Esophagus mucosa (tissue), 1 donor: Measurements from ENCODE around the gene ROMO1. TPM values are rescaled to one million over a fixed set of nuclear protein-coding genes. Genes with fewer than 3 reads are reported as not detected.
"Not testable (repeated sequence)": the region's sequence is repeated elsewhere in the genome, so short reads cannot be mapped to it uniquely, and the experiment has no call there.

Source experiments
- ATAC-seq: fragments of 200-7000 bp; cut with Tn5 transposase; one replicate; pipeline ENCODE4 v1.9.1; 2020
- total RNA-seq: library from RNA; stranded (reverse); gene quantifications from one replicate; pipeline ENCODE4 v1.2.4, GENCODE V29; 2023
- donor health status: DM: yes; HTN: yes; CAD: no.

Gene ROMO1
- total RNA-seq, 1 donor from 2014 or later, result 136 TPM

DNA sequence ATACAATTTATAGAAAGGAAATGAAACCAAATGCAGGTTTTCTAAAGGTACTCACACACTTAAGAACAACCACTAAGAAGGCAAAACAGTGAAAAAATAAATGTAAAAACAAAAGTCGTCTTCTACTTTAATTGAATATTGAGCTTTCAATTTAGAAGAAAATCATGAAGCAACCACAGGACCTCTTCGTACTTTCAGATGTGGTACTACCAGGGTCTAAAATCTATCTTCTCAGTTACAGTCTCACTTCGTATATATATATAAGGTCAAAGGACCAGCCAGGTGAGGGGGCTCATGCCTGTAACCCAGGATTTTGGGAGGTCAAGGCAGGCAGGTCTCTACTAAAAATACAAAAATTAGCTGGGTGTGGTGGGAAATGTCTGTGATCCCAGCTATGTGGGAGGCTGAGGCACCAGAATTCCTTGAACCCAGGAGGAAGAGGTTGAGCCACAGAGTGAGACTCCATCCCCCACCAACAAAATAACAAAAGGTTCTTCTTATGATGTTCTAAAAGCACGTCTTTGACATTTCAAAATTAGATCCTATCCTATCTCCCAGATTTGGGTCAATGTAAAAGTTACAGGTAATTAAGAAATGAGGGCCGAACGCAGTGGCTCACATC, 12.5 kb downstream of the ROMO1 start:
- ATAC-seq, result no peak

DNA sequence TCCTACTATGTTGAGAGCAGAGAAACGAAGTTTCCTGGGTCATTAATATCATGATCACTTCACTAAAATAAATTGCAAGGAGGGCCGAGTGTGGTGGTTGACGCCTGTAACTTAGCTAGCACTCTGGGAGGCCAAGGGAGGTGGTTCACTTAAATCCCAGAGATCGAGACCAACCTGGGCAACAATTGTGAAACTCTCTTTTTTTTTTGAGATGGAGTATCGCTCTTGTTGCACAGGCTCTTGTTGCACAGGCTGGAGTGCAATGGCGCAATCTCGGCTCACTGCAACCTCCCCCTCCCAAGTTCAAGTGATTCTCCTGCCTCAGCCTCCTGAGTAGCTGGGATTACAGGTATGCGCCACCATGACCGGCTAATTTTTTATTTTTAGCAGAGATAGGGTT, 13.9 kb downstream of the ROMO1 start:
- not testable (repeated sequence) for ATAC-seq

DNA sequence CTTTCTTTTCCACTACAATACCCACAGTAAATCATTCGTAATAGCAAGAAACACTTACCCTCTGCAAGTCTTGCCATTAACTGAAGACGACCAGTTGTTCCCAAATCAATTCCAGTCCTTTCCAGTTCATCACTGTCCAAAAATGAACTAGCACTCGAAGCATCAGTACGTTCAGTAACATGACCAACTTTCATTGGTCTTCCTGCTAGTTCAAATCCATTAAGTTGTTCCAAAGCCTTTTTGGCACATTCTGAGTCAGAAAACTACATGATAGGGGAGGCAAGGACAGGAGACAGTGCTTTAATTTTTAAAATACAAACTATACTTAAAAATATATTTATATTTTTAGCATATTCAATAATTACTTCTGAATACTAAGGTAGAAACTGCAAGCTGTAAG, 14.9 kb downstream of the ROMO1 start:
- ATAC-seq, result no peak

DNA sequence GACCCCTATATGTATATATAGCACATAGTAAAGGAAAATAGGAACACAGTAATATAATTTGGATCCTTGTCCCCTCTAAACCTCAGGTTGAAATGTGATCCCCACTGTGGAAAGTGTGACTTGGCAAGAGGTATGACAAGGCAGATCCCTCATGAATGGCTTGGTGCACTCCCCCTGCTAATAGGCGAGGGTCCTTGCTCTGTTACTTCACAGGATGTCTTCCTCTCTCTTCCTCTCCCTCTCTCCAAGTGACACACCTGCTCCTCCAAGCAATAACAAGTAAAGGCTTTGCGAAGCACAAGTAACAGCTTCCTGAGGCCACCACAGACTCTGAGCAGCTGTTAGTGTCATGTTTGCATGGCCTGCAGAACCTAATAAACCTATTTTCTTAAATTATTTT, 16.4 kb downstream of the ROMO1 start:
- ATAC-seq, result no peak

DNA sequence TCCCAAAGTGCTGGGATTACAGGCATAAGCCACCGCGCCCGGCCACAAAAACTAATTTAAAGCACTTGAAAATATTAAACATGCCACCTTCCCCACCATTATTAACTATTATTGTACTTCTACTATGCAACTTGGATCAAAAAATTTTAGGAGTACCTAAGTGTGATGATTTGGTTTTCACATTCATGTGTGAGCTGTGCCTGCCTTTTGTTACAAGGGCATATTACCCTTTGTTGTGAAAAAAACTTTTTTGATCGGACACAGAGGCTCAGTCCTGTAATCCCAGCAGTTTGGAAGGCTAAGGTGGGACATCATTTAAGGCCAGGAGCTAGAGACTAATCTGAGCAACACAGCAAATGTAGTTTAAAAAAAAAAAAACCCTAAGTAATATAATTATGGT, 17.1 kb downstream of the ROMO1 start:
- no peak for ATAC-seq

DNA sequence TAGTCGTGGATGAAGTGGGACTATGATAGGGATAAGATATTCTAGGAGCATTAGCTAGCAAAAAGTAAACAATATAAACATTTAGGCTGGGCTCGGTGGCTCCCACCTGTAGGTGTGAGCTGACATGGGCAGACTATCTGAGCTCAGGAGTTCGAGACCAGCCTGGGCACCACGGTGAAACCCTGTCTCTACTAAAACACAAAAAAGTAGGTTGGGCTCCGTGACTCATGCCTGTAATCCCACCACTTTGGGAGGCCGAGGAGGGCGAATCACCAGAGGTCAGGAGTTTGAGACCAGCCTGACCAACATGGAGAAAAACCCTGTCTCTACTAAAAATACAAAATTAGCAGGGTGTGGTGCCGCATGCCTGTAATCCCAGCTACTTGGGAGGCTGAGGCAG, 19.1 kb downstream of the ROMO1 start:
- not testable (repeated sequence) for ATAC-seq

DNA sequence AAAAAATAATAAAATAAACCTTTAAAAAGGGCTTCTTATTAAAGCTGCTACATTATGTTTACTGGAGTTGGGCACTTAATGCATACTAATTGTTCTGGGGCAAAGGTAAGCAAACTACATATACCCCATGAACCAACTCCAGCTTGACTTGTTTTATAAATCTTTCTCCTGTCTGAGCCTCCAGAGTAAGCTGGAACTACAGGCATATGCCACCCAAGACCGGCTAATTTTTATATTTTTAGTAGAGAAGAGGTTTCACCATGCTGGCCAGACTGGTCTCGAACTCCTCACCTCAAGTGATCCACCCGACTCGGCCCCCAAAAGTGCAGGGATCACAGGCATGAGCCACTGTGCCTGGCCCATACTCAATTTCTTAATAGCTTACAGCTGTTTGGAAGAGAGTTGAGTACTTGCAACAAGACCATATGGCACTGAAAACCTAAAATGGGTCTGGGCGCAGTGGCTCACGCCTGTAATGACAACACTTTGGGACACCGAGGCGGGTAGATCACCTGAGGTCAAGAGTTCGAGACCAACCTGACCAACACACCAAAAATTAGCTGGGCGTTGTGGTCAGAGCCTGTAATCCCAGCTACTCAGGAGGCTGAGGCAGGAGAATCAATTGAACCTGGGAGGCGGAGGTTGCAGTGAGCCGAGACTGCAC, 19.9 kb downstream of the ROMO1 start:
- no peak for ATAC-seq

DNA sequence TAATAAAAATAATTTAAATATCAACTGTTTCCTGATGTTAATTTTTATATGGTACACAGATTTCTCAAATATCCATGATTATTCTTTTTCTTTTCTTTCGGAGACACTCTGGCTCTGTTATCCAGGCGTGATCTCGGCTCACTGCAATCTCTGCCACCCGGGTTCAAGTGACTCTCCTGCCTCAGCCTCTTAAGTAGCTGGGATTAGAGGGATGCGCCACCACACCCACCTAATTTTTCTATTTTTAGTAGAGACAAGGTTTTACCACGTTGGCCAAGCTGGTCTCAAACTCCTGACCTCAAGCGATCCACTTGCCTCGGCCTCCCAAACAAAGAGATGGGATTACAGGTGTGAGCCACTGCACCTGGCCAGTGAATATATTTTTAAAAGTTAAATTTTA, 20.5 kb downstream of the ROMO1 start:
- ATAC-seq, result no peak

DNA sequence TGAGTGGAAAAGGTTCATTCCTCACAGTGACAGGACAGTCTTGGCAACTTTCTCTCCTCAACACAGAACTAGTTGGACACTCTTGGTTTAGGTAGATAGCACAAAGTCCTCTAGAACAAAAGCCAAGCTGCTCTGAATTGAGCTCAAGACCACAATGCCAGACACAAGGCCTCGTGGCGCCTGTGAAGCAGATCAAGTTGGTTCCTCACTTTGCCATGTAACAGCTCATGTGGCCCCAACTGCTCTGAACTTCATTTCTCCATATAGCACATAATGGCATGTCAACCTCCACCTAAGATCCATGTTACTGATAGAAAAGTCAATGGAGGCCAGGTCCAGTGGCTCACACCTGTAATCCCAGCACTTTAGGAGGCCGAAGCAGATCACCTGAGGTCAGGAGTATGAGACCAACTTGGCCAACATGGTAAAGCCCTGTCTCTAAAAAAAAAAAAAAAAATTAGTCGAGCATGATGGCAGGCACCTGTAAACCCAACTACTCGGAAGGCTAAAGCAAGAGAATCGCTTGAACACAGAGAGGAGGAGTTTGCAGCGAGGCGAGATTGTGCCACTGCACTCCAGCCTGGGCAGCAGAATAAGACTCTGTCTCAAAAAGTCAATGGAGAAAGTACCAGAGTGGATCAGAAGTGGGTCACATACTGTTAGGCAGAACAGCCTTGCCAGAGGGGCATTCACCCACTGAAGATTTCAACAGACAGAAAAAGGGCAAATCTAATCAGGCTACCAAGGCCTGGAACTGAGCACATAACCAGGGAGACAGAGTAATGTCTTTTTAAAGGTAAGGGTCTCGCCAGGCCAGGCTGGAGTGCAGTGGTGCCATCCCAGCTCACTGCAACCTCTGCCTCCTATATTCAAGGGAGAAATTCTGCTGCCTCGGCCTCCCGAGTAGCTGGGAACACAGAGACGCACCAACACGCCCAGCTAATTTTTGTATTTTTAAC, 21.2 kb downstream of the ROMO1 start:
- no peak for ATAC-seq

DNA sequence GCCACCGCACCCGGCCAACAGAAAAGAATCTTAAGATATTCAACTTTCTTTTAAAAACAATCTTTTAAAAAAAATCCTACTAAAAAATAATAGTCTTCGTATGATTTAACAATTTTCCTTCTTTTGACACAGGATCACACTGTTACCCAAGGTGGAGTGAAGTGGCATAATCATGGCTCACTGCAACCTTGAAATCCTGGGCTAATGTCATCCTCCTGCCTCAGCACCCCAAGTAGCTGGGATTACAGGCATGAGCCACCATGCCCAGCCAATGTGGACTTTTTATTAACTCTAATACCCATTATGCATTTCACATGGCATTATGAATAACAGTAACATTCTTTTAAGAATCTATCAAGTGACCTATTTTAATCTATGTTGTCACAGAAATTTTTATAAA, 22.0 kb downstream of the ROMO1 start:
- no peak for ATAC-seq

DNA sequence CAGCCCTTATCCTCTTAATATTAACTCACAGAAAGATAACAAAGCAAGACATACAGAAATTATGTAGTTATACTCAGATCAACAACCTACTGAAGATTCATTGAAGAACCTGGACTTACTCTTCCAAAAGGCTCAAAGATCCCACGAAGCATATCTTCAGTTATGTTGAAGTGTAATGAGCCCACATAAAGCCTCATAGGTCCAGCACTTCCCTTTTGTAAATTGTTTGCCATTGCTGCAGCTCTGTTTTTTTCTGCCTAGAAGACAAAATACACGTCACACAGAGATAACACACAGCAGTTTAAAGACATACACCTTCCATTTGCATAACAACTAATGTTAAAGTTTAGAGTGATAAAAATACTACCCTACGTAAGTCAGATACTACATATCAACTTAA, 22.4 kb downstream of the ROMO1 start:
- no peak for ATAC-seq

DNA sequence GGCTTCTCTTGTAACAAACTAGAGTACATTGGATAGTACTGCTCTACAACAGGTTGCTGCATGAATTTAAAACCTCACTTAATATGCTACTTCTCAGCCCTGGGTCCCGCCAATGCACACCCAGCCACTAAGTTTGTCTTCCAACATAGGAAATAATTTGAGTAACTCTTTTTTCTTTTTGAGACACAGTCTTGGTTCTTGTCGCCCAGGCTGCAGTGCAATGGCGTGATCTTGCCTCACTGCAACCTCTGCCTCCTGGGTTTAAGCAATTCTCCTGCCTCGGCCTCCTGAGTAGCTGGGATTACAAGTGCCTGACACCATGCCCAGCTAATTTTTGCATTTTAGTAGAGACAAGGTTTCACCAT, 24.1 kb downstream of the ROMO1 start:
- not testable (repeated sequence) for ATAC-seq

DNA sequence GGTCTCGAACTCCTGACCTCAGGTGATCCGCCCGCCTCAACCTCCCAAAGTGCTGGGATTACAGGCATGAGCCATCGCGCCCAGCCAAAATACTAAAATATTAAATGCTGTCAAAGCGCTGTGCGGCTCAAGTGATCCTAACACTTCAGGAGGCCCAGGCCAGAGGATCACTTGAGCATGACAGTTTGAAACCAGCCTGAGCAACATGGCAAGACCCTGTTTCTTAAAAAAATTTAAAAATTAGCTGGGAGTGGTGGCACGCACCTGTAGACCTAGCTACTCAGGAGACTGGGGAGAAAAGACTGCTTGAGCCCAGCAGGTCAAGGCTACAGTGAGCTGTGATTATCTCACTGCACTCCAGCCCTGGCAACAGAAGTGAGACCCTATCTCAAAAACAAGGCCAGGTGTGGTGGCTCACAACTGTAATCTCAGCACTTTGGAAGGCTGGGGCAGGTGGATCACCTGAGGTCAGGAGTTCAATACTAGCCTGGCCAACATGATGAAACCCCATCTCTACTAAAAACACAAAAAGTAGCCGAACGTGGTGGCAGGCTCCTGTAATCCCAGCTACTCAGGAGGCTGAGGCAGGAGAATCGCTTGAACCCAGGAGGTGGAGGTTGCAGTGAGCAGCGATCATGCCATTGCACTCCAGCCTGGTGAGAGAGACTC, 24.6 kb downstream of the ROMO1 start:
- ATAC-seq, result not testable (repeated sequence)

DNA sequence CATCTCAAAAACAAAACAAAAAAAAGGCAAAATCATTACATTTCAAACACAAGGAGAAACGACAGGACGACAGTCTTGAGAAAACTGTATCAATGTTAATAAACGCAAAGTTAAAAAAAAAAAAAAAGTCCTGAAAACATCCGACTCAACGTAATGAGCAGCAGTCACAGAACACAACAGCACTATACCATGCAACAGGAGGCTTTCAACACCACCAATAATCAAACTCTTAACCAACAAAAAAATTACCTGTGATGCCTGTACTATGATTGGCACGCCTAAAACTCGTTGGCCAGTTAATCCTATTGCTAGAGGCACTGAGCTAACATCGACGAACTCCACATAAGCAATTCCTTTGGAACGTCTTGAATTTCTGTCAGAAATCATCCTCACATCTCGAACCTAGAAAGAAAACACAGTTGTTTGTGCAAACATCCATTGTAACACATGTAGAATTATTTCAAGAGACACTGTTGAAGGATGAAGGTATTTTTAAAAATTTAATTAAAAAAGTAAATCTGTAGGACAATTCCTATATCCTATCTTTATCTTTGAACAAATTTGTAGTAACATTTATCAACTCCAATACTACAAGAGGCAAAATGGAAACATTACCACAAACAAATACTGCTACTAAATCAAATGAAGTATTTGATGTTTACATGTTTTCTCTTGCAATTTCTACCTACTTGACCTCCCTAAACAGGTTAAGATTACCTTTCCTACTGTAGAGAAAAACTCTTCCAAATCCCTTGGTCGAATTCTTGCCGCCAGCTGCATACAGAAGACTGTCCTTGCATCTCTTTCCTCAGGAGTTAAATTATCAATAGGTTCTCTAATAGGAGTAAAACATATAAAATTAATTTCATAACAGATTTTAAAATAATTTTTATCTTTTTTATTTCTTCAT, 25.4 kb downstream of the ROMO1 start:
- no peak for ATAC-seq

DNA sequence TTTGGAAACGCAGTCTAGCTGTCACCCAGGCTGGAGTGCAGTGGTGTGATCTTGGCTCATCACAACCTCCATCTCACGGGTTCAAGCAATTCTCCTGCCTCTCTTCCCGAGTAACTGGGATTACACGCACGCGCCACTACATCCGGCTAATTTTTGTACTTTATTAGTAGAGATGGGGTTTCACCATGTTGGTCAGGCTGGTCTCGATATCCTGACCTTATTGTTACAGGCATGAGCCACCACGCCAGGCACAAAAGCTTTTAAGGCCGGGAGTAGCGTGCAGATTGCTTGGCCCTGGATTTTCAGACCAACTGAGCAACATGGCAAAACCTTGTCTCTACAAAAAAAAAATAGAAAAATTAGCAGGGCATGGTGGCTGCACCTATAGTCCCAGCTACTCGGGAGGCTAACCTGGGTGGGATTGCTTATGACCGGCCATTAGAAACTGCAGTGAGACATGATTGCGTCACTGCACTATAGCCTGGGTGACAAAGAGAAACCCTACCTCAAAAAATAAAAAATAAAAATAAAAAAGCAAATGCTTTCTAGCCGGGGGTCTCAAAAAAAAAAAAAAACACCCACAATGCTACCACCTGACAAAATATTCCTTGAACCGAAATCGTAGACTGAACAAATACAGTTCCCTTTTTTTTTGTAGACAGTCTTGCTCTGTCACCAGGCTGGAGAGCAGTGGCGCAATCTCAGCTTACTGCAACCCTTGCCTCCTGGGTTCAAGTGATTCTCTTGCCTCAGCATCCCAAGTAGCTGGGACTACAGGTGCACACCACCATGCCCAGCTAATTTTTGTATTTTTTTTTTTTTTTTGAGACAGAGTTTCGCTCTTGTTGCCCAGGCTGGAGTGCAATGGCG, 27.9 kb downstream of the ROMO1 start:
- ATAC-seq, result no peak

DNA sequence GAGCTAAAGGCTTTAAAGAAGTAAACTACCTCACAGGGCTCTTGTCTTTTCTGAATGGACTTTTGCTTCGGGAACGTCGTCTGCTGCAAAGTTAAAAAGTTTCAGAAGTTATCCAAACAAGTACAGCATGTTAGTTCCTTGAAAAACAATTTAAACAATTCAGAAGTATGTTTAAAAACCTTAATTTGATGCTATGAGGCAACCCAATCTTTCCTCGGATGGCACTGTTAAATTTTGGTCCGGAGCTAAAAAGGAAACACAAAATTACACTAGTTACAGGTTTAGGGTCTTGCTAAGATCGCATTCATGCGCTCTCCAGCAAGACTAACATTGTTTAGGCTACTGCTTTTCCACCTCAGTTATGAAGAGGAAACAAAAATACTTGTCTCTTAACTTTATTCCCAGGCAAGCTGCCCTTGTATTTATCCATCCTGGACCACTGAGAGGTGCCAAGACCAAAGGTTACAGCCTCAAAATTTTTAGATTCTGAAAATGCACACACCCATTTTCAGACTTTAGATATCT, 30.1 kb downstream of the ROMO1 start:
- ATAC-seq, result no peak

DNA sequence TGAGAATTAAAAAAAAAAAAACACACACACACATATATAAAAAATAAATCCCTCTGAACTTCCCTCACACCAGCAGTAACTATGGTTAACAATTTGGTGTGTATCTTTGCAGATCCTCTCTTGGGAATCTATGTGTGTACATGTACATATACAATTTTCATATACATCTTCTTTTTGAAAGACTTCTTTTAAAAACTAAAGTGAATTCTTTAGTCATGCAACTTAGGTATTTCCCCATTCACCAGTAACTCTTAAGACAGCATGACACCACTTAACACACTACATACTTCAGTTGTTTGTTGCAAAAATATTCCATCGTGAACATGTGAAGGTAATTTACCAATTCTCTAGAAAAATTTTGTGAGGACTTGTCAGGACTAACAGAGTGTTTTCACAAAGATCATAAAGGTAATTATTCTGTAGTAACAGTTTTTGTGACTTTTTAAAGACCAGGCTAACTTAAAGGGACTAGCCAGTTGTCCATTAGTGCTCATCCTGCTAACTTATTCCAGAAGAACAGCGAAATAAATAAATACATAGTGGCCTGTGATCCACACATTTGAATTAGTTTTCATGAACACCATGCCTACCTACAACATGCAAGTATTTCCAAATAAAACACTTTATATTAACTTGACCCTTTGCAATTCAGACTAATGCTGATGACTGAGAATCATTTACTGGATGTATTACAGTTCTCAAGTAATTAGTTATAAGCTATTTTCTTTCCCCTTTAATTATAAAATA, 30.8 kb downstream of the ROMO1 start:
- no peak for ATAC-seq

DNA sequence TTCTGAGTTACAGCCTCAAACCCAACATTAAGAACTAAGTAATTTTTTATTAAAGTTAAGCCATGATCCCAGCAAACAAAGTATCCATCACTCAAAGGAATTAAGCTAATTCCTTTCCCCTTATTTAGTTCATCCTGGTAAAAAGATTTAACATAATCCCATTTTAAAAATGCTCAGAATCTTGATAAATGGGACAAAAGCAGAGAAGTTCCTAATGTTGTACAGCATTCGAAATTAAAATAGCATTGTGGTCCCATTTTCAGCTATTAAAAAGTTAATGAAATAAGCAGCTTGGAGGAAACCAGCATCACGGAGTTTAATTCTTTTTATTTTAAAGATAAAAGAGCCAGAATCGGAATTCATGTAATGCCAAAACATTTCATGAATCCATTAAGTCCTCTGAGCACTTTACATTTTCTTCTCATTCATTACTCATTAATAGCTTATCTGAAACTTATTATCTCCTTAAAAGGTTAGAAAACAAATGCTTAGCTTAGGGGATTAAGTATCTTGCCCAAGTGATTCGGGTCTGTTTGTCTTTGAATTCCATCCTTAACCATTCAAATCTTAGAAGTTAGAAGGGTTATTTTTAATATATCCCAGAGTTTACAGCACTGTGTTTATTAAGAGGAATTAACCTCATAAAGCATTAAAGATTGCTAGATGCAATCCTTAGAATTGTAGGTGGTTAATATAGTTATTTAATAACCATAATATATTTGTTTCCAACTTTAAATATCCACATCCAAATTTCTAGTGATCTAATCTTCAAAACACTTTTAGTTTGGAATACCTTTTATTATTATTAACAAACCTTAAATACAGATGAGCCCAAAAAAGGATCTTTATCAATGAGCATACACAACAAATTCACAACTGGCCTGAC, 31.6 kb downstream of the ROMO1 start:
- no peak for ATAC-seq

DNA sequence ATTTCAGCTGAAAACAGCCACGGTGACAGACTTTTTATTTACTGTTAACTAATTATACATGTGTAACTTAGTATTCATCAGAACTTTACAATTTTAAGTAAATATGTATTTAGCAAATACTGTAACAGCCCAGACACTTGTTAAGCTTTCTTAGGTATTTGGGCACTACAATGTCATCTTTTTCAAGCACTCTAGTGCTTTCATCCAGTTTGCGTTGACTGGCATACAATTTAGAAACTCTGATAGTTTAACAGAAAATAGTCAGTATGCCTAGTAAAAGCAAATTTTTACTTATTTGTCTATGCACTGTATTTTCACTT, 32.2 kb downstream of the ROMO1 start:
- ATAC-seq, result no peak
